CD14-positive monocyte (primary cell): Measurements from ENCODE around the gene POLA1. TPM values are rescaled to one million over a fixed set of nuclear protein-coding genes. Genes with fewer than 3 reads are reported as not detected.

ENCODE experiments used
- DNase-seq, 3 donors: peaks; one replicate each; pipeline ENCODE4 v3.0.0-alpha.2; 2011 to 2022
- H2AFZ ChIP-seq: 2 replicates; pipeline ENCODE4 v1.6.0; 2012; ENCODE audit warnings: mild to moderate bottlenecking, low read depth, low read length, inconsistent platforms; ENCODE audit not compliant: insufficient read depth, poor library complexity, severe bottlenecking
- H3K27ac ChIP-seq, 2 donors: 1 replicate in 1 of 2; 2 replicates in 1 of 2; pipeline ENCODE4 v1.5.1; 2012 to 2013; ENCODE audit warnings: low read length in 2 of 2, control low read depth in 1 of 2, inconsistent platforms in 1 of 2, low read depth in 1 of 2, mild to moderate bottlenecking in 1 of 2
- H3K27me3 ChIP-seq, 2 donors: one replicate each; pipeline versions ENCODE4 v1.6.0 to v1.6.1; 2011 to 2013; ENCODE audit warnings: low read length in 2 of 2; ENCODE audit not compliant: control insufficient read depth in 2 of 2, insufficient read depth in 2 of 2
- H3K36me3 ChIP-seq, 2 donors: replicated peaks in 1 of 2; 1 replicate in 1 of 2; 2 replicates in 1 of 2; pipeline versions ENCODE4 v1.5.1 to v1.6.1; 2012 to 2013; ENCODE audit warnings: low read length in 2 of 2, control low read depth in 1 of 2, inconsistent platforms in 1 of 2, mild to moderate bottlenecking in 1 of 2; ENCODE audit not compliant: insufficient read depth in 2 of 2, control insufficient read depth in 1 of 2
- H3K4me1 ChIP-seq, 2 donors: 1 replicate in 1 of 2; 2 replicates in 1 of 2; pipeline versions ENCODE4 v1.5.1 to v1.6.1; 2012 to 2013; ENCODE audit warnings: low read length in 2 of 2, control low read depth in 1 of 2, inconsistent platforms in 1 of 2, mild to moderate bottlenecking in 1 of 2, moderate library complexity in 1 of 2; ENCODE audit not compliant: insufficient read depth in 2 of 2, control insufficient read depth in 1 of 2
- H3K4me2 ChIP-seq: replicated peaks from 2 replicates; pipeline ENCODE3; 2012; ENCODE audit warnings: low read length, moderate library complexity, mild to moderate bottlenecking; ENCODE audit not compliant: poor library complexity, severe bottlenecking; ENCODE audit errors: extremely low read depth
- H3K4me3 ChIP-seq, 3 experiments: fragments of 200-600 bp in 1 of 3; sonication (generic) in 1 of 3; replicated peaks in 1 of 3; 1 replicate in 2 of 3; 2 replicates in 1 of 3; pipeline ENCODE4 v1.5.1; 2011 to 2013; ENCODE audit warnings: low read length in 3 of 3, mild to moderate bottlenecking in 3 of 3, control low read depth in 2 of 3, low read depth in 2 of 3, inconsistent platforms in 1 of 3, moderate library complexity in 1 of 3
- H3K79me2 ChIP-seq: 2 replicates; pipeline ENCODE4 v1.6.0; 2012; ENCODE audit warnings: mild to moderate bottlenecking, control low read depth, inconsistent platforms, low read length, moderate library complexity; ENCODE audit not compliant: insufficient read depth
- H3K9ac ChIP-seq: 2 replicates; pipeline ENCODE4 v1.6.0; 2017; ENCODE audit warnings: low read length, mild to moderate bottlenecking; ENCODE audit not compliant: insufficient read depth, poor library complexity, severe bottlenecking
- H3K9me3 ChIP-seq, 2 donors: replicated peaks in 1 of 2; 1 replicate in 1 of 2; 2 replicates in 1 of 2; pipeline versions ENCODE4 v1.5.1 to v1.6.1; 2012 to 2013; ENCODE audit warnings: low read length in 2 of 2, control low read depth in 1 of 2; ENCODE audit not compliant: control insufficient read depth in 1 of 2, insufficient read depth in 1 of 2
- H4K20me1 ChIP-seq: 2 replicates; pipeline ENCODE4 v1.6.0; 2012; ENCODE audit warnings: mild to moderate bottlenecking, low read length, control low read depth, moderate library complexity; ENCODE audit not compliant: insufficient read depth
- H3K27ac Mint-ChIP-seq, 7 donors: one replicate each; pipeline ENCODE4 v1.8.0; 2020; ENCODE audit warnings: mild to moderate bottlenecking in 7 of 7, mixed read lengths in 7 of 7, moderate library complexity in 6 of 7, inconsistent platforms in 2 of 7
- H3K27me3 Mint-ChIP-seq, 3 donors: one replicate each; pipeline ENCODE4 v1.8.0; 2021 to 2022; ENCODE audit warnings: low read depth in 3 of 3, mild to moderate bottlenecking in 3 of 3, mixed read lengths in 3 of 3, moderate library complexity in 3 of 3, inconsistent platforms in 1 of 3
- H3K36me3 Mint-ChIP-seq, 2 donors: one replicate each; pipeline ENCODE4 v1.8.0; 2020; ENCODE audit warnings: mixed read lengths in 2 of 2, inconsistent platforms in 1 of 2, mild to moderate bottlenecking in 1 of 2
- H3K4me1 Mint-ChIP-seq: one replicate; pipeline ENCODE4 v1.8.0; 2020; ENCODE audit warnings: mild to moderate bottlenecking, mixed read lengths
- H3K4me3 Mint-ChIP-seq, 2 donors: one replicate each; pipeline ENCODE4 v1.8.0; 2020; ENCODE audit warnings: mild to moderate bottlenecking in 2 of 2, mixed read lengths in 2 of 2, moderate library complexity in 1 of 2
- H3K9me3 Mint-ChIP-seq, 7 donors: one replicate each; pipeline ENCODE4 v1.8.0; 2020 to 2022; ENCODE audit warnings: mixed read lengths in 7 of 7, mild to moderate bottlenecking in 6 of 7, moderate library complexity in 6 of 7, inconsistent platforms in 2 of 7
- CTCF ChIP-seq: fragments of 200-600 bp; IDR thresholded peaks from one replicate; pipeline ENCODE4 v1.8.0; 2022; ENCODE audit warnings: antibody characterized with exemption, mild to moderate bottlenecking
- WGBS: methylation state at CpG from one replicate; pipeline ENCODE4 v1.1.5; 2013; ENCODE audit warnings: missing lambda C conversion rate; ENCODE audit not compliant: insufficient coverage; 5-methylcytosine and 5-hydroxymethylcytosine counted together
- intact Hi-C, 2 donors: fragments of 100-400 bp; cut with micrococcal nuclease; formaldehyde crosslinking; loops; one replicate each; pipeline versions ENCODE4 v1.15.0 to v1.15.1; 2023
- polyA plus RNA-seq, 3 donors: library from polyadenylated mRNA; depleted of rRNA in 1 of 3; unstranded in 2 of 3; stranded (reverse) in 1 of 3; fragments of 300-500 nt in 2 of 3; fragments of >200 nt in 1 of 3; fragmentation: Illumina TruSeq in 2 of 3; gene quantifications; 1 replicate in 2 of 3; 2 replicates in 1 of 3; pipeline ENCODE4 v1.2.3, GENCODE V29; 2012 to 2021

The POLA1 gene
- polyA plus RNA-seq, 3 donors: 1.2 to 1.4 (median 1.3) TPM

GRCh38 chrX:24775891-24776290, 82.2 kb downstream of the POLA1 start:
- H3K9me3 Mint-ChIP-seq: no peaks in the 10 kb centered on the region
- no peak overlapping the region for H3K4me2 ChIP-seq
- no peaks in the 10 kb centered on the region for H3K79me2 ChIP-seq
- no peaks in the 10 kb centered on the region for H4K20me1 ChIP-seq
- no peak for DNase-seq
- no peak overlapping the region for H2AFZ ChIP-seq
- no peaks in the 10 kb centered on the region for H3K9me3 ChIP-seq
- H3K27ac Mint-ChIP-seq: no peak overlapping the region
- H3K4me3 ChIP-seq: no peak overlapping the region
- no peak overlapping the region for H3K27ac ChIP-seq
- no peak overlapping the region for H3K4me3 Mint-ChIP-seq
- peaks cover 2 to 5% of the 10 kb centered on the region in 2 donors for H3K36me3 Mint-ChIP-seq
- no peak for TF ChIP-seq CTCF
- H3K4me1 ChIP-seq: no peaks in the 10 kb centered on the region
- WGBS: no CpG with 5 or more reads among the region's 2 CpGs
- peaks cover 0 to under 1% (median 0%) of the 10 kb centered on the region in 3 donors for H3K27me3 Mint-ChIP-seq
- H3K27me3 ChIP-seq: no peaks in the 10 kb centered on the region
- no peaks in the 10 kb centered on the region for H3K36me3 ChIP-seq
- intact Hi-C loops: no loop called here
- peaks cover 3% of the 10 kb centered on the region for H3K4me1 Mint-ChIP-seq
- no peak overlapping the region for H3K9ac ChIP-seq

- Mint-ChIP-seq H3K4me1 (peaks cover 3% of the 10 kb centered on the region), H3K27me3 (peaks cover 0 to 2% (median 0%) of the 10 kb centered on the region in 3 donors), H3K36me3 (peaks cover 2 to 8% of the 10 kb centered on the region in 2 donors), H3K4me3 (no peak overlapping the region), H3K9me3 (no peaks in the 10 kb centered on the region), H3K27ac (no peak overlapping the region)
- DNase-seq: peak in 2 of 3 donors; percentile 4 to 12
- intact Hi-C loops: no loop called here
- no peak overlapping the region for H3K4me3 ChIP-seq
- H3K4me2 ChIP-seq: no peak overlapping the region
- no peak overlapping the region for H3K9ac ChIP-seq
- no peaks in the 10 kb centered on the region for H3K9me3 ChIP-seq
- H4K20me1 ChIP-seq: no peaks in the 10 kb centered on the region
- H3K4me1 ChIP-seq: no peaks in the 10 kb centered on the region
- no peak for TF ChIP-seq CTCF
- H3K27me3 ChIP-seq: no peaks in the 10 kb centered on the region
- no peak overlapping the region for H3K27ac ChIP-seq
- H2AFZ ChIP-seq: no peak overlapping the region
- WGBS: no CpG with 5 or more reads among the region's 1 CpG
- H3K36me3 ChIP-seq: peaks cover 0 to 6% of the 10 kb centered on the region in 2 donors
- no peaks in the 10 kb centered on the region for H3K79me2 ChIP-seq
Observed at GRCh38 chrX:24777660-24778059, 83.9 kb downstream of the POLA1 start.
